GM18508 (cell line): ENCODE data around the gene DSCAM.
"Not testable (repeated sequence)": the region's sequence is repeated elsewhere in the genome, so short reads cannot be mapped to it uniquely, and the experiment has no call there.

Experiments used
- ATAC-seq: cut with Tn5 transposase; IDR thresholded peaks from one replicate; pipeline ENCODE4 v1.9.1; 2021; ENCODE audit warnings: moderate number of reproducible peaks; ENCODE audit not compliant: insufficient read depth, unreplicated experiment

Gene DSCAM

GRCh38 chr21:40489001-40489400 lies 358.0 kb downstream of the DSCAM start:
- ATAC-seq: no peak

- no peak for ATAC-seq
Observed at GRCh38 chr21:40481764-40482163, 365.2 kb downstream of the DSCAM start.

GRCh38 chr21:40474513-40474912 lies 372.4 kb downstream of the DSCAM start:
- ATAC-seq: no peak

GRCh38 chr21:40472013-40472412 lies 374.9 kb downstream of the DSCAM start:
- ATAC-seq: no peak

- ATAC-seq: no peak
Observed at GRCh38 chr21:40471103-40471502, 375.9 kb downstream of the DSCAM start.

- no peak for ATAC-seq
Observed at GRCh38 chr21:40466893-40467483, 380.0 kb downstream of the DSCAM start.

- ATAC-seq: no peak
Observed at GRCh38 chr21:40465382-40465781, 381.6 kb downstream of the DSCAM start.

GRCh38 chr21:40463176-40463575 lies 383.8 kb downstream of the DSCAM start:
- no peak for ATAC-seq

GRCh38 chr21:40461008-40461407 lies 385.9 kb downstream of the DSCAM start:
- no peak for ATAC-seq

- no peak for ATAC-seq
Observed at GRCh38 chr21:40457741-40458140, 389.2 kb downstream of the DSCAM start.

- no peak for ATAC-seq
Observed at GRCh38 chr21:40454057-40454456, 392.9 kb downstream of the DSCAM start.

- no peak for ATAC-seq
Observed at GRCh38 chr21:40453183-40453582, 393.8 kb downstream of the DSCAM start.

GRCh38 chr21:40452548-40452947 lies 394.4 kb downstream of the DSCAM start:
- ATAC-seq: no peak

- ATAC-seq: no peak
Observed at GRCh38 chr21:40447016-40447415, 399.9 kb downstream of the DSCAM start.

GRCh38 chr21:40445349-40445921 lies 401.5 kb downstream of the DSCAM start:
- ATAC-seq: no peak

- ATAC-seq: not testable (repeated sequence)
Observed at GRCh38 chr21:40439581-40439980, 407.4 kb downstream of the DSCAM start.

- no peak for ATAC-seq
Observed at GRCh38 chr21:40438616-40439015, 408.3 kb downstream of the DSCAM start.

GRCh38 chr21:40436261-40436660 lies 410.7 kb downstream of the DSCAM start:
- ATAC-seq: no peak

- ATAC-seq: no peak
Observed at GRCh38 chr21:40433538-40433937, 413.4 kb downstream of the DSCAM start.

GRCh38 chr21:40425981-40426380 lies 421.0 kb downstream of the DSCAM start:
- ATAC-seq: no peak

GRCh38 chr21:40422896-40423635 lies 423.9 kb downstream of the DSCAM start:
- no peak for ATAC-seq

- ATAC-seq: no peak
Observed at GRCh38 chr21:40421121-40421520, 425.8 kb downstream of the DSCAM start.
